Lung (tissue), 12 donors: ENCODE data around the gene KIRREL1. TPM values are rescaled to one million over a fixed set of nuclear protein-coding genes. Genes with fewer than 3 reads are reported as not detected.
A peak's percentile ranks its signal among the peaks of the same experiment; 100 is the strongest.

Experiments used
- ATAC-seq: fragments of 200-7000 bp; cut with Tn5 transposase; one replicate; pipeline ENCODE4 v1.9.1; 2020; ENCODE audit warnings: moderate number of reproducible peaks; ENCODE audit not compliant: insufficient read depth, low FRiP score
- DNase-seq, 3 donors: peaks; one replicate each; pipeline ENCODE4 v3.0.0-alpha.2; 2013 to 2017
- H3K27ac ChIP-seq, 2 donors: one replicate each; pipeline ENCODE4 v1.5.1; 2013; ENCODE audit warnings: mild to moderate bottlenecking in 2 of 2, moderate library complexity in 2 of 2, control low read depth in 1 of 2, inconsistent platforms in 1 of 2, low read depth in 1 of 2, low read length in 1 of 2
- H3K27me3 ChIP-seq, 3 donors: one replicate each; pipeline ENCODE4 v1.5.1; 2013; ENCODE audit warnings: low read length in 2 of 3; ENCODE audit not compliant: control insufficient read depth in 3 of 3, insufficient read depth in 3 of 3
- H3K36me3 ChIP-seq, 4 donors: one replicate each; pipeline ENCODE4 v1.5.1; 2013; ENCODE audit warnings: low read length in 4 of 4, mild to moderate bottlenecking in 1 of 4, moderate library complexity in 1 of 4; ENCODE audit not compliant: control insufficient read depth in 4 of 4, insufficient read depth in 4 of 4
- H3K4me1 ChIP-seq, 5 donors: one replicate each; pipeline ENCODE4 v1.5.1; 2013; ENCODE audit warnings: low read length in 5 of 5, mild to moderate bottlenecking in 2 of 5, moderate library complexity in 1 of 5; ENCODE audit not compliant: control insufficient read depth in 5 of 5, insufficient read depth in 5 of 5
- H3K4me3 ChIP-seq: one replicate; pipeline ENCODE4 v1.5.1; 2013; ENCODE audit warnings: mild to moderate bottlenecking, control low read depth, moderate library complexity
- H3K9ac ChIP-seq, 2 donors: one replicate each; pipeline ENCODE4 v1.5.1; 2013; ENCODE audit warnings: low read length in 2 of 2, control low read depth in 1 of 2; ENCODE audit not compliant: insufficient read depth in 1 of 2
- H3K9me3 ChIP-seq, 4 donors: one replicate each; pipeline ENCODE4 v1.5.1; 2013; ENCODE audit warnings: low read length in 3 of 4, mild to moderate bottlenecking in 1 of 4, moderate library complexity in 1 of 4; ENCODE audit not compliant: control insufficient read depth in 4 of 4, insufficient read depth in 3 of 4
- CTCF ChIP-seq: IDR thresholded peaks from 2 replicates; pipeline ENCODE4 v1.5.1; 2012; ENCODE audit warnings: mild to moderate bottlenecking; ENCODE audit errors: control extremely low read depth, extremely low read depth
- WGBS, 2 donors: extraction: QIAGEN DNeasy Blood & Tissue Kit; methylation state at CpG; one replicate each; pipeline ENCODE4 v1.1.7; 2013; 5-methylcytosine and 5-hydroxymethylcytosine counted together
- polyA plus RNA-seq, 2 donors: library from polyadenylated mRNA; stranded (reverse); fragments of 200-250 nt; gene quantifications; one replicate each; pipeline ENCODE4 v1.2.1, GENCODE V29; 2013
- total RNA-seq, 2 donors: library from RNA; depleted of rRNA in 1 of 2; stranded (reverse); fragments of >200 nt in 1 of 2; gene quantifications; one replicate each; pipeline ENCODE4 v1.2.1, GENCODE V29; 2014 to 2021
- donor health status: control.
- donor health status: control.
- donor health status: Bipolar disorder and iron deficiency.
- donor health status: healthy.
- donor health status: DM: yes; HTN: yes; CAD: no.

The KIRREL1 gene
- total and polyA plus RNA-seq, 4 donors: 7.5 to 41.8 (median 26.5) TPM

GRCh38 chr1:158116311-158117167 lies 123.1 kb downstream of the KIRREL1 start:
- H3K36me3 ChIP-seq: no peaks in the 10 kb centered on the region
- no peak for TF ChIP-seq CTCF
- ATAC-seq (no peak), DNase-seq (no peak)
- no peaks in the 10 kb centered on the region for H3K9me3 ChIP-seq
- peaks cover 0 to 10% (median 0%) of the 10 kb centered on the region in 3 donors for H3K27me3 ChIP-seq
- no peak overlapping the region for H3K4me3 ChIP-seq
- H3K4me1 ChIP-seq: peaks cover 0 to 3% (median 2%) of the 10 kb centered on the region in 5 donors
- no peak overlapping the region for H3K27ac ChIP-seq
- no peak overlapping the region for H3K9ac ChIP-seq
- WGBS, 2 donors: 83 to 90% methylated on average over 10 of the region's 10 CpGs

GRCh38 chr1:158117854-158118704 lies 124.6 kb downstream of the KIRREL1 start:
- WGBS, 2 donors: 5 to 12% methylated on average over 22 of the region's 22 CpGs
- Histone ChIP-seq H3K4me3 (no peak overlapping the region), H3K27ac (no peak overlapping the region), H3K27me3 (peaks cover 0 to 6% (median 0%) of the 10 kb centered on the region in 3 donors), H3K36me3 (no peaks in the 10 kb centered on the region), H3K9ac (no peak overlapping the region), H3K9me3 (no peaks in the 10 kb centered on the region), H3K4me1 (peaks cover 0 to 2% (median 2%) of the 10 kb centered on the region in 5 donors)
- no peak for TF ChIP-seq CTCF
- ATAC-seq (no peak), DNase-seq (peak; percentile 63 to 71 (median 71))

GRCh38 chr1:158118713-158119402 lies 125.4 kb downstream of the KIRREL1 start:
- Histone ChIP-seq H3K4me3 (no peak overlapping the region), H3K9ac (no peak overlapping the region), H3K36me3 (no peaks in the 10 kb centered on the region), H3K27ac (no peak overlapping the region), H3K27me3 (peaks cover 0 to 6% (median 0%) of the 10 kb centered on the region in 3 donors), H3K4me1 (peaks cover 0 to 2% (median 0%) of the 10 kb centered on the region in 5 donors), H3K9me3 (no peaks in the 10 kb centered on the region)
- 83 to 89% methylated on average over 8 of the region's 8 CpGs for WGBS, 2 donors
- no peak for DNase-seq
- TF ChIP-seq CTCF: no peak
- ATAC-seq: no peak
